Neural crest cell (in vitro differentiated cells): ENCODE measurements around the gene NRG2. TPM values are rescaled to one million over a fixed set of nuclear protein-coding genes. Genes with fewer than 3 reads are reported as not detected.

Experiments used
- DNase-seq: peaks from one replicate; pipeline ENCODE4 v3.0.0; 2021; ENCODE audit warnings: low read depth, mixed read lengths, low spot score
- H3K27ac Mint-ChIP-seq: one replicate; pipeline ENCODE4 v1.8.0; 2021; ENCODE audit warnings: mild to moderate bottlenecking, mixed read lengths; ENCODE audit not compliant: unreplicated experiment
- H3K27me3 Mint-ChIP-seq: 2 replicates; pipeline ENCODE4 v1.8.0; 2021; ENCODE audit warnings: low read depth, mild to moderate bottlenecking, mixed read lengths
- H3K36me3 Mint-ChIP-seq: 2 replicates; pipeline ENCODE4 v1.8.0; 2021; ENCODE audit warnings: low read depth, mild to moderate bottlenecking, mixed read lengths
- H3K4me1 Mint-ChIP-seq: 2 replicates; pipeline ENCODE4 v1.8.0; 2021; ENCODE audit warnings: mixed read lengths
- H3K4me3 Mint-ChIP-seq: one replicate; pipeline ENCODE4 v1.8.0; 2021; ENCODE audit warnings: mild to moderate bottlenecking, mixed read lengths
- H3K9me3 Mint-ChIP-seq: 2 replicates; pipeline ENCODE4 v1.8.0; 2021; ENCODE audit warnings: mixed read lengths
- total RNA-seq: library from RNA; stranded (reverse); gene quantifications from 2 replicates; pipeline ENCODE4 v1.2.1, GENCODE V29; 2021
- TF ChIP-seq, protein P1 (sequence below): fragments of 200-600 bp; sonication (generic); conservative IDR thresholded peaks from 2 replicates; pipeline ENCODE4 v1.5.0; 2021; ENCODE audit warnings: antibody characterized with exemption, mild to moderate bottlenecking

NRG2 gene
- total RNA-seq, 1 donor from 2014 or later, result 0.82 TPM

DNA sequence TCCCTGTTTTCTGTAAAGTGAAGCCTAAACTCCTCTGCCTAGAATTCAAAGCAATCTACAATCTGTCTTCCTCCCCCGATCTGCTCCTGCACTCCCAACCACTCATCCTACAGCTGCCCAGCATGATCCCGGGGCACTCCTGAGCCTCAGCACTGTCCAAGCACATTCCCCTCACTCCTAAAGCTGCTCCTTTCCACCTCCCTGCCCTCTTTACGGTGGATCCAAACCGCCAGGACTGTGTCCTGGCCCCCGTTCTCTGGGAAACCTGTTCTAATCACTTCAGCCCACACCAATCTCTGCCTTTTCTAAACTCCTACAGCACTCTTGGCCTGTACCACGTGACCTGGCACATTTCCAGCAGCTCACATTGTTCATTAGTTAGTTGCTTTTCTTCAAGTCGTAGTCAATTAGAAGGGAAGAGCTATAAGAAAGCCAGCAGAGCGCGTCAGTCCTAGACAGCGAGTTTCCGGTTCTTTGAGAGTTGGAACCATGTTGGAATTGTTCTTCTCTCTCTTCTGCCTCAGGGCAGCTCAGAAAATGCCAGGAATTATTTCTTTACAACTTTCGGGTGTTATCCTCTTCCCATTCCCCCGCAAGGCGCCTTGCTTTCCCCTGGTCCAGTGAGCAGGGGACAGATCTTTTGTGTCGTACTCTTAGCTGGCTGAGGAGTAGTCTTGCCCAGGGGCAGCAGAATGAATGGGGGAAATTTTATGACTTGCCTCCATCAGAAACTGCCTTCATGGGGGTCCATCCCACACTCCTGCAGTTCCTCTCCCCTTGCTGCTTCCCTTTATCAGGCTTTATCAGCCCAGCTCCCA lies 60.7 kb downstream of the NRG2 start:
- H3K27me3 Mint-ChIP-seq, result peaks cover 28% of the 10 kb centered on the region
- DNase-seq, result no peak

GRCh38 chr5:139980765-139981164 lies 62.3 kb downstream of the NRG2 start:
- Mint-ChIP-seq H3K27ac (no peak overlapping the region), H3K4me1 (peaks cover 17% of the 10 kb centered on the region), H3K9me3 (no peaks in the 10 kb centered on the region), H3K27me3 (peaks cover 41% of the 10 kb centered on the region), H3K36me3 (no peaks in the 10 kb centered on the region), H3K4me3 (no peak overlapping the region)
- DNase-seq, result no peak
- TF ChIP-seq, protein P1, sequence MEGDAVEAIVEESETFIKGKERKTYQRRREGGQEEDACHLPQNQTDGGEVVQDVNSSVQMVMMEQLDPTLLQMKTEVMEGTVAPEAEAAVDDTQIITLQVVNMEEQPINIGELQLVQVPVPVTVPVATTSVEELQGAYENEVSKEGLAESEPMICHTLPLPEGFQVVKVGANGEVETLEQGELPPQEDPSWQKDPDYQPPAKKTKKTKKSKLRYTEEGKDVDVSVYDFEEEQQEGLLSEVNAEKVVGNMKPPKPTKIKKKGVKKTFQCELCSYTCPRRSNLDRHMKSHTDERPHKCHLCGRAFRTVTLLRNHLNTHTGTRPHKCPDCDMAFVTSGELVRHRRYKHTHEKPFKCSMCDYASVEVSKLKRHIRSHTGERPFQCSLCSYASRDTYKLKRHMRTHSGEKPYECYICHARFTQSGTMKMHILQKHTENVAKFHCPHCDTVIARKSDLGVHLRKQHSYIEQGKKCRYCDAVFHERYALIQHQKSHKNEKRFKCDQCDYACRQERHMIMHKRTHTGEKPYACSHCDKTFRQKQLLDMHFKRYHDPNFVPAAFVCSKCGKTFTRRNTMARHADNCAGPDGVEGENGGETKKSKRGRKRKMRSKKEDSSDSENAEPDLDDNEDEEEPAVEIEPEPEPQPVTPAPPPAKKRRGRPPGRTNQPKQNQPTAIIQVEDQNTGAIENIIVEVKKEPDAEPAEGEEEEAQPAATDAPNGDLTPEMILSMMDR, result no peak

More for the DNA sequence above, 60.7 kb downstream of the NRG2 start:
- Mint-ChIP-seq H3K9me3 (no peaks in the 10 kb centered on the region), H3K4me3 (no peak overlapping the region), H3K36me3 (no peaks in the 10 kb centered on the region), H3K27ac (peak overlapping the region; percentile 85), H3K4me1 (peaks cover 17% of the 10 kb centered on the region)
- TF ChIP-seq, protein P1, result no peak

- Mint-ChIP-seq H3K4me3 (no peak overlapping the region), H3K27ac (peak overlapping the region; percentile 45), H3K27me3 (peaks cover 39% of the 10 kb centered on the region), H3K9me3 (no peaks in the 10 kb centered on the region), H3K36me3 (no peaks in the 10 kb centered on the region), H3K4me1 (peaks cover 17% of the 10 kb centered on the region)
- TF ChIP-seq, protein P1, result no peak
- DNase-seq, result no peak
Observed at GRCh38 chr5:139979943-139980342, 63.2 kb downstream of the NRG2 start.

- H3K4me1 Mint-ChIP-seq, result peaks cover 17% of the 10 kb centered on the region
- H3K36me3 Mint-ChIP-seq, result no peaks in the 10 kb centered on the region
- no peaks in the 10 kb centered on the region for H3K9me3 Mint-ChIP-seq
- no peak overlapping the region for H3K4me3 Mint-ChIP-seq
- DNase-seq, result no peak
- H3K27ac Mint-ChIP-seq, result no peak overlapping the region
- TF ChIP-seq, protein P1, result no peak
- H3K27me3 Mint-ChIP-seq, result peaks cover 39% of the 10 kb centered on the region
Observed at GRCh38 chr5:139979518-139979917, 63.6 kb downstream of the NRG2 start.

GRCh38 chr5:139976703-139977102 lies 66.4 kb downstream of the NRG2 start:
- H3K9me3 Mint-ChIP-seq, result no peaks in the 10 kb centered on the region
- H3K4me3 Mint-ChIP-seq, result no peak overlapping the region
- H3K27ac Mint-ChIP-seq, result no peak overlapping the region
- no peaks in the 10 kb centered on the region for H3K36me3 Mint-ChIP-seq
- peaks cover 37% of the 10 kb centered on the region for H3K27me3 Mint-ChIP-seq
- TF ChIP-seq, protein P1, result no peak
- H3K4me1 Mint-ChIP-seq, result no peaks in the 10 kb centered on the region
- DNase-seq, result no peak
